Islet of Langerhans (tissue), 1 donor: ENCODE data around the gene RPL22L1.
A peak's percentile ranks its signal among the peaks of the same experiment; 100 is the strongest.
"Not testable (repeated sequence)": the region's sequence is repeated elsewhere in the genome, so short reads cannot be mapped to it uniquely, and the experiment has no call there.

Source experiments
- FAIRE-seq: peaks from one replicate; lab custom pipeline; 2011; peaks lifted over from hg19 to GRCh38; lab: Jason Lieb, UNC

The RPL22L1 gene

DNA sequence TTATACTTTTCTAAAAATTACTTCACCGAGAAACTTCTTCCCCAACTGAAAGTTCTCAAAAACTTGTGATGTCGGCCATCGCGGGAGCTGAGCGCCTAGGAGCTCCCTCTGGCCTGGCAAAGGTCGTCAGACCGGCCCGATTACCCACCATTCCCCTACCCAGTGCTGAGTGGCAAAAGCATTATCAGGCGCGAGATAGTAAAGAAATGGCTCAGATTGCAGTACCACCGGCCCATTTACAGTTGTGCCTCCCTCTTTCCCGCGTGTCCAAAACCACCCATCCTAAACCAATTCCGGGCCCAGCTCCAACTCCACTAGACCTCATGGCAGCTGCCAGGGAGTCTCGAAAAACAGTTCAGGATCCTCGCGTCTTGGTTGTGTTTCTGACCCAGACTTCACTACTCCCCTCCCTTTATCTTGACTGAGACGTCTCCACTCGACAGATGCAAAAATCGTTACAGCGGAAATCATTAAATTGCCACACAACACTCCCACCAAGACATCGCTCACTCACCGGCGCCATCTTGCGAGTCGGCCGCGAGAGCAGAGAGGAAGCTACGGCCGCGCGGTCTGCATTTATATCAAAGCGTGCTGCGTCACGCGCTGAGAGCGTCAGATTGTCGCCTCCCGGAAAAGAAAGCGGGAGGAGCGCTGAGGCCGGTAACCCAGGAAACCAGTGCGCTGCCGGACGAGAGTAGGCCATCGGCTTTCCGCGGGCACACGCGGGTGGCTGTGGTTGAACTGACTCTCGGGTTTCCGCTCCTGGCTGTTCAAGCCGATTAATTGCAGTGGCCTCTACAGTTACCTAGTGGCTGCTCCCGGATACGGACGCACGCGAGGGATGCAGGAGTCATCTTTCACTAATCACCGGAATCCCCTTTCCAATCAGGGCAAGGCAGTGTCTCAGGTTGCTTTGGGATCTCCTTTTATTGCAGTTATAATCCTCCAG, at the start of gene RPL22L1:
Gene RPL22L1 (minus strand): TSS at position 551 of the 949 bp plus-strand sequence. CDS start 28 bp downstream, at position 523.
- FAIRE-seq, result peak; percentile 53

DNA sequence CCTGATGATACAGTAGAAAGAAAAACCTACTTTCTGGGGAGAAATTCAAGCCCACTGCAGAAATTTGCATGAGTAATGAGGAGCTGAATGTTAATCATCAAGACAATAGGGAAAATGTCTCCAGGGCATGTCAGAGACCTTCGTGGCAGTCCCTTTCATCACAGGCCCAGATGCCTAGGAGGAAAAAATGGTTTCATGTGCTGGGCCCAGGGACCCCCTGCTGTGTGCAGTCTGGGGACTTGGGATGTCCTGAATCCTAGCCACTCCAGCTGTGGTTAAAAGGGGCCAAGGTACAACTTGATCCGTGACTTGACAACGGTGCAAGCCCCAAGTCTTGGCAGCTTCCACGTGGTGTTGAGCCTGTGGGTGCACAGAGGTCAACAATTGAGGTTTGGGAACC, 48.7 kb upstream of the RPL22L1 start:
- FAIRE-seq, result no peak

DNA sequence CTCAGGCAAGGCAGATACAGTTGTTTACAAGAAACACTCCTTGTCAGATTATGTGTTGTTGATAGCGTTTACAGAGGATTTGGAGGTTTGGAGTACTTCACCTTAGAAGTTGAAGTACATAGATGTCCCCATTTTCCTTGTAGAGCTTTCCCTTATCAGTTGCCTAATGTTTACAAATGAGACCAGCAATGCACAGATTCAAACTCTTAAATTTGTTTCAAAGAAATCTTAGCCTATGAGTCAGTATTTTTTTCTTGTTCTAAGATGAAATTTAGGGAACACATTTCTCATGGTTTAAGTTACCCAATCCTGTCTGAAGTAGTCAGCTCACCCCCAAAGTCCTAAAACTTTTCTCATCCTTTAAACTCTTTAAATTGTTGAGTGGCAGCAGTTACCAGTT, 44.7 kb upstream of the RPL22L1 start:
- FAIRE-seq, result no peak

DNA sequence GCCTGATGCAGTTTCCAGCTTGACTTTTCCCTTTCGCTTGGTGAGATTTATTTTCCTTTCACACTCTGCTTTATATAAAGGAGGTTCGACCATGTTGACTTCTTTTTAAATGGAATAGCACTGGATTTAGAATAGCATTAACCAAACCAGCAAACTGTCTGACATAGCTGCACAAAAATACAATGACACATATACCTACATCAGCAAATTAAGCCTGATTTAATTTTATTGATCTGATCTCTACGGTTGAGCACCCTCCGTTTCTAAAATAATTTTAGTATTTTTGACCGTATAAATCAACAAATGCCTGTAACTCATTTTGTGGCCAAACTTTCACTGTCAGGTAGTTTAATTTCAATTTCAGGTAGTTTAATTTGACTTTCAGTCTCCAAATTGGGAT, 44.2 kb upstream of the RPL22L1 start:
- FAIRE-seq, result no peak

DNA sequence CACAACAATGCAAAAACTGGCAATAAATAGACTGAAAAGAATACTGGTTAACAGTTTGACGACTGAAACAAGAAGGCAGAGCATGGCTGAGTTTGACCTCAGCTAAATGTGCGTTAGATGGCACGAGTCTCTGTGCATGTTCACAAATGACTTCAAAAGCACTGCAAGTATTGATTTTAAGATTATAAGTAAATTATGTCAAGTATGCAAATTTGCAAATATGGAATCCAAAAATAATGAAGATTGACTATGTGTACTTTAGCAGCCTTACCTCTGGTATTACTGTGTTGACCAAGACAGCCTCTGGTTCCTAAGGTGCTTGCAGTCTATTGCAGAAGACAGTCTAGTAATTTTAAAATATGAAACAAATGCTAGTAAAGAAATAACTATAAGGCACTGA, 41.1 kb upstream of the RPL22L1 start:
- no peak for FAIRE-seq

DNA sequence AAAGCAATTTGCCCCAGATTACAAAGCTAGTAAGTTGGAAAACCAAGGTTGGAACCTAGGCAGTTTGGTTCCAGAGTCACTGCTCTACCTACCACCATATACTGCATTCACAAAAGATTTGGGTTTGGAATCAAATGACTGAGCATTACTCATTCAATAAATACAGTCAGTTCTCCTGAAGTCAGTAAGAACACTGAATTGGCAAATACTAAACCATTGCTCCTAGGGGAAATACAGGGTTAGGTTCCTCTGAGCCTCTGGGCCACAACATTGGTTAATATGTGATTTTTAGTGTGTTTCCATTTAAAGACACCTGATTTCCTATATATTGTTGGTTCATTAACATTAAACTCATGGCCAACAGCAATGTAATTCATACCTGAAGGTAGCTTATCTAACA, 40.5 kb upstream of the RPL22L1 start:
- FAIRE-seq, result no peak

DNA sequence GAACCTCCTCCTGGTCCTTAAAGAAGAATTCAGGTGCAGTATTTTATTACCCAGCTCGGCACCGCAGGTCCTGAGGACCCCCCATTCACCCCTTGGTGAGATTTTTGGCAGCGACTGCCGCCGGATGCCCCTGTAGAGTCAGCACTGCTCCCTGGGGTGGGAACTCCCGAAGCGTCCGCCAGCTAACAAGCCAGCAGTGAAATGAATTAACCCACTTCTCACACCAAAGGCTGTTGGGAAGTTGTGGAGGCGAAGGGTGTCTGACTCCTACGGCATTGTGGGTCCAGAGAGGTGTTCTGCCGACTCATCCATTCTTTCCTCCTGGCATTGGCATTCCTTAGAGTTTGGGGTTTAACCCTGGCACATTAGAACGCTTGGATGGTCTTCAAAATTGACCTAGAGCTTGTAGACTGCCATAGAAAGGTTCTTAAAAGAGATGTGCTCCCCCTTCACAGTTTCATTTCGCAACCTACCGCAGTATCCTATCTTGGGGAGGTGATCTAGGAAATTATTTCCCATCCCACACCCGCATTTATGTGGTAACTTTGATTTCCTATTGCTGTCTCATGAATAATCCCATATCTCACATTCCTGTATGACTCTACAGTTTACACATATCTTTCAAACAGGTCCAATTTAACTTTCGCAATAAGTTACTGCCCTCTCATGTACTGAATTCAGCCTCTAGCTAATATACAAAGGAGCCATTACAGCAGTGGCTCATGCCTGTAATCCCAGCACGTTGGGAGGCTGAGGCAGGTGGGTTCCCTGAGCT, 39.3 kb upstream of the RPL22L1 start:
- no peak for FAIRE-seq

DNA sequence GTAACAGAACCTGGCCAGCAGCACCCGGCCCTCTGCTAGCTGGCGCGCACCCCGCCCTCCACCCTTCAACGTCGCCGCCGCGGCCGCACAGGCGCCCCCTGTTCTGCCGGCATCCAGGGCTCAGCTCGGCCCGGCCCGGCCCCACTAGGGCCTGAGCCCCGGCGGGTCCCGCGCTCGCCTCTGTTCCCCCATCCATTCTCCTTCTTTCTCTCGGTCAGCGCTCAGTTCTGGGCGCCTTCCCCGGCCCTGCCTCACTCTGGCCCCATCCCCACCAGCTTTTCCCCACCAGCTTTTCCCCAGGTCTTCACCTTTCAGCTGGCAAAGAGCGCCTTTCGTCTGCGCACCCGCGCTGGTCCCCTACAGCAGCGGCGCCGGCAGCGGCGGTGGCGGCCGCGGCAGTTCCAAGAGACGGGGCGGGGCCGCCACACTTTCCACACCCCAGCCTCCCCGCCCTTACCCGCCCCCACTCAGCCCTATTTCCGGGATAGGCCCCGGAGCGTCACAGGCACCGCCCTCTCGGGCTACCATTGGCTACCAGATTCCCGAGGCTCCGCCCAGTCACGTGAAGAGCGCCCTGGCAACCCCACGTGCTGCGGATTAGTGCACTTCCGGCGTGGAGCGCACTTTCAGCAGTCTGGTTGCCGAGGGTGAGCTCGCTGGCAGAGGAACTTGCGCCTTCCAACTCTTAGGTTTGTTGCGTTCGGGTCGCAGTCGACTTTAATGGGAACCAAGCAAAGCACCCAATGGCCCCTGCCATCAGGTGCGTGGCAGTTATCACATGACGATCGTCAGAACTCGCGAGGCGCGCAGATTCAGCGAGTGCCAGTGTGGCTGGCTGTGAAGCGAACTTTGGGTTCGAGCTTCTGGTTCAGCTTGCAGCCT, 38.5 kb upstream of the RPL22L1 start, which contains the start of gene EIF5A2:
Gene EIF5A2 (minus strand): TSS at position 403 of the 882 bp plus-strand sequence. CDS start 831 bp downstream, outside the sequence.
- FAIRE-seq, result no peak

DNA sequence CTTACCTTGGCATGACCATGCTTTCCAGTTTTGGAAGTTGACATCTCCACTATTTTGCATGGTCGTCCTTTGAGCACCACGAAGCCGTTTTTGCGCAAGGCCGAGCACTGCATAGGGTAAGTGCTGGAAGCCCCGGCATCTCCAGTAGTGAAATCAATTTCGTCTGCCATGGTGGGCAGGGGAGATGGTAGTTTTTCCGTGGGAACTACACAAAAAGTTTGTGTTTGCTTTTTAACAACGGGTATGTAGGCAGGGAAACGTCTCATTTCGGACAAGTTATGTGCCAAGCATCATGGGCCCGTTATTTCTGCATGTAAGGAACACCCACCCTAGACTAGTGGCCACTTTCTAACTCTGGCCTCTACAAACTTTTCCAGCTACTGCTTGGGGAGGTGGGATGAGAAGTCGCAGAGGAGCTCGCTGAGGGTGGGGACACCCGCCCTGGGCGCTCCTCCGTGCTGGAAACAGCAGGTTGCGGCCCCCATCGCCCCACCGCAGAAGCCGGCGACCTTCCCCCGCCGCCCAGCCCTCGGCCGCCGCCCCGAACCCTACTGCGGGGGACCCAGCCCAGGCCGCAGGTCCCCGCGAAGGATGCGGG, 37.7 kb upstream of the RPL22L1 start:
- FAIRE-seq, result no peak

DNA sequence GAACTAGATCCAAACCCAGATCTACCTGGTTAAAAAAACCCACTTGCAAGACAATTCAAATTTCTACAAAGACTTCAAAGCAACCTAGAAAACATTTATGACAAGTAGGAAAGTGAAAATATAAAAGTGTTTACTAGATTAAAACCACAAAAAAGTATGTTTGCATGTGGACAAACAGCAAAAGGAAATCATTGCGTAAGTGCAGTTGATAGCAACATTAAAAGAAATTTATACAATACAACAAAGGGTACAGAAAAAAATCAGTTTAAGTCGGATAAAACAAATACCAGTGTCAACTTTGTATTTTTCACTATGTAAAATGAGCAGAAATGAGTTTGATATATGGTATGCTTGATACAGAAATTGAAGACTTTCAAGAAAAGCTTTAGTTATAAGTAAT, 35.9 kb upstream of the RPL22L1 start:
- FAIRE-seq, result no peak

DNA sequence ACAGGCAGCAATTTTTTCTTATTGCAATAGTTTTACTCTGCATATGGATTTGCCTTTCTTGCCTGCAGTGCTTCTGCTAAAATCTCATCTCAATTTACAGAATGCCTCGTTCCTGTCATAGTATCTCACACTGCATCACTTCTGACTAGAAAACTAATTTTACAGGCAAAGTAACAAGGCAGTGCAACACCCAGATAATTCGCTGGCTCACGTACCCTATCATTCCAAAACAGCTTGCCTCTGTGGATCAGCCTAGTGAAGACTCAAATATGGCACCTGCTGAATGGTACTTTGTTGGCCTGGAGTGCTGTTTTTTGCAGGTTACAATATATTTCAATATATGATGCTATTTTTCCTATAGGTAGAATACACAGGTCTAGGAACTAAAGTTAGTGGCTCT, 33.1 kb upstream of the RPL22L1 start:
- FAIRE-seq, result no peak

DNA sequence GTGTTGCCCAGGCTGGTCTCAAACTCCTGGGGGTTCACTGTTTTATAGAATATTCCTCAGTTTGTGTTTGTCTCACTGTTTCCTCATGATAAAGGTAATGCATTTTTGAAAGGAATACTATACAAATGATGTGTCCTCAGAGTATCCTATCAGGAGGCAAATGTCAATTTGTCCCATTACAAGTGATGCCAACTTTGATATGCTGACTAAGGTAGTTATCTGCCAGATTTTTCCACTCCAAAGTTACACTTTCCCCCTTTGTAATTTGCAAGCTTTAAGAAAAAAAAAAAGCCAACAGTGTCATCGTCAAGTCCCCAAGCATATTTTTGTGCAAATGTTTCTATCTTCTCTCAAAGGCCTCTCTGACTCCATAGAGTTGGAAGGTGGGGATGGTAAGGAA, 29.5 kb upstream of the RPL22L1 start:
- no peak for FAIRE-seq

DNA sequence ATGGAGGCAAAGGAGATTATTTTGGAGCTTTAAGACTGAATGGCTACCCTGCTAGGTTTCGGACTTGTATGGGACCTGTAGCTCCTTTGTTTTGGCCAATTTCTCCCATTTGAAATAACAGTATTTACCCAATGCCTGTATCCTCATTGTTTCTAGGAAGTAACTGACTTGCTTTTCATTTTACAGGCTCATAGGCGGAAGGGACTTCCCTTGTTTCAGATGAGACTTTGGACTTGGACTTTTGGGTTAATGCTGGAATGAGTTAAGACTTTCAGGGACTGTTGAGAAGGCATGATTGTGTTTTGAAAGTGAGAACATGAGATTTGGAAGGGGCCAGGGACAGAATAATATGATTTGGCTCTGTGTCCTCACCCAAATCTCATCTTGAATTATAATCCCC, 28.0 kb upstream of the RPL22L1 start:
- no peak for FAIRE-seq

DNA sequence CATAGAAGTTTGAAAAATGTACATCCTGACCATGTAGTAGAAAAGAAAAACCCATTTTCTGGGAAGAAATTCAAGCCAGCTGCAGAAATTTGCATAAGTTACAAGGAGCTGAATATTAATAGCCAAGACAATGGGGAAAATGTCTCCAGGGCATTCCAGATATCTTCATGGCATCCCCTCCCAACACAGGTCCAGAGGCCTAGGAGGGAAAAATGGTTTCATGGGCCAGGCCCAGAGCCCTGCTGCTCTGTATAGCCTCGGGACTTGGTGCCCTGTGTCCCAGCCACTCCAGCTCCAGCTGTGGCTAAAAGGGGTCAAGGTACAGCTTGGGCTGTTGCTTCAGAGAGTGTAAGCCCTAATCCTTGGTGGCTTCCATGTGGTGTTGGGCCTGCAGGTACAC, 27.2 kb upstream of the RPL22L1 start:
- FAIRE-seq, result not testable (repeated sequence)

DNA sequence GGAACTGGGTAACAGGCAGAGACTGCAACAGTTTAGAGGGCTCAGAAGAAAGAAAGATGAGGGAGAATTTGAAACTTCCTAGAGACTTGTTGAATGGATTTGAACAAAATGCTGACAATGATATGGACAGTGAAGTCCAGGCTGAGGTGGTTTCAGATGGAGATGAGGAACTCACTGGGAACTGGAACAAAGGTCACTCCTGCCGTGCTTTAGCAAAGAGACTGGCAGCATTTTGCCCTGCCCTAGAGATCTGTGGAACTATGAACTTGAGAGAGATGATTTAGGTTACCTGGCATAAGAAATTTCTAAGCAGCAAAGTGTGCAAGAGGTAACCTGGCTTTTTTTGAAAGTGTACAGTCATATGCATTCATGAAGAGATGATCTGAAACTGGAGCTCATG, 26.8 kb upstream of the RPL22L1 start:
- no peak for FAIRE-seq

DNA sequence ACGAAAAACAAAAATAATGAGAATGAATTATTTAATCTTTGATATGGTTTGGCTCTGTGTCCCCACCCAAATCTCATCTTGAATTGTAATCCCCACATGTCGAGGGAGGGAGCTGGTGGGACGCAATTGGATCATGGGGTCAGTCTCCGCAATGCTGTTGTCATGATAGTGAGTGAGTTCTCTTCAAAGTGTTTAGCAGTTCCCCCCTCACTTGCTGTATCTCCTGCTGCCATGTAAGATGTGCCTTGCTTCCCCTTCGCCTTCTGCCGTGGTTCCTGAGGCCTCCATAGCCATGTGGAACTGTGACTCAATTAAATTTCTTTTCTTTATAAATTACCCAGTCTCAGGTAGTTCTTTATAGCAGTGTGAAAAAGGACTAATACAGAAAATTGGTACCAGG, 26.3 kb upstream of the RPL22L1 start:
- not testable (repeated sequence) for FAIRE-seq

DNA sequence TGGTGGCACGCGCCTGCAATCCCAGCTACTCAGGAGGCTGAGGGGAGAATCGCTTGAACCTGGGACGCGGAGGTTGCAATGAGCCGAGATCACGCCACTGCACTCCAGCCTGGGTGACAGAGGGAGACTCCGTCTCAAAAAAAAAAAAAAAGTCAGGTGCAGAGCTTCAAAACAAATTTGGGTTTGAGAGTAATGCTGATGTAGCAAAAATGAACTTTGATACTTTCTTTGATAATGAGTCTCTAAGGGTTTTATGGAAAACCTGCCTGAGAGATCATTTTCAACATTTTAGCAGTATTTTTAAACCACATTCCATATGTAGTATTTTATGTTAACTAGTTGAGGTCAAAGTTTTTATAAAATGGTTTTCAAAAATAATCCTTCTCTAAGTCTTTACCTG, 23.9 kb upstream of the RPL22L1 start:
- FAIRE-seq, result no peak

DNA sequence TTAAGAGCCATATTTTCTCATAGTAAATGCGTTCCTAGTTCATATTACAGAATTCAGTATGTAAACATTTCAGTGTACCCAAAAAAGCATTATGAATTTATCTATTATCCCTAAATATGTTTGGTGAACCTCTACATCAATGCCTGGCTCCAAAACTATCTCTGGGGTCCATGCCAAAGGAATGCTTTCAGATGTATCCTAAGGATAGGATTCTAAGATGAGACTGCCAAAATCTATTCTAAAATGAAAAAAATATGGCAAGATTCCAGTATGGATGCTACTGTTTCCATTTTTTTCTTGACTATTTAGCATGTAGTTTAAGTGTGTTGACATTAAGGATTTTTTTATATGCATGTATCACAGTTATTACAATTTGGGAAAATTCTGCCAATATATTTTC, 19.6 kb upstream of the RPL22L1 start:
- no peak for FAIRE-seq

DNA sequence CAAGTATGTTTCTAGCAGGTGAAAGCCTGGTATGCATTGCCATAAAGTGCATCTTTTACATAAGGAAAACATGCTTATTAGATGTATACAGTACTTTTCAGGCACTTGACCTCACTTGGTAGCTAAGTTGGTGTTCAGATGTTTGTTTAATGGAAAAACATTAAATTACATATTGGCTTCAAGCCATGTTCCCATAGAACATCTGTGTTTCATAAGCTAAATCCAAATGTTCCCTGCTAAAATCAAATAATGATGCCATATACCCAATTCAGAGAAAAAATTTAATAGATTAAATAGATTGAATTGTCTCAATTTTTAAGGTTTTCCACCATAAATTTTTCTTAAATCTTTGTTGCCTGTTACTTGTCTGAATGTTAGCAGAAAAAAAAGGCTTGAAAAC, 19.1 kb upstream of the RPL22L1 start:
- peak; percentile 70 for FAIRE-seq

DNA sequence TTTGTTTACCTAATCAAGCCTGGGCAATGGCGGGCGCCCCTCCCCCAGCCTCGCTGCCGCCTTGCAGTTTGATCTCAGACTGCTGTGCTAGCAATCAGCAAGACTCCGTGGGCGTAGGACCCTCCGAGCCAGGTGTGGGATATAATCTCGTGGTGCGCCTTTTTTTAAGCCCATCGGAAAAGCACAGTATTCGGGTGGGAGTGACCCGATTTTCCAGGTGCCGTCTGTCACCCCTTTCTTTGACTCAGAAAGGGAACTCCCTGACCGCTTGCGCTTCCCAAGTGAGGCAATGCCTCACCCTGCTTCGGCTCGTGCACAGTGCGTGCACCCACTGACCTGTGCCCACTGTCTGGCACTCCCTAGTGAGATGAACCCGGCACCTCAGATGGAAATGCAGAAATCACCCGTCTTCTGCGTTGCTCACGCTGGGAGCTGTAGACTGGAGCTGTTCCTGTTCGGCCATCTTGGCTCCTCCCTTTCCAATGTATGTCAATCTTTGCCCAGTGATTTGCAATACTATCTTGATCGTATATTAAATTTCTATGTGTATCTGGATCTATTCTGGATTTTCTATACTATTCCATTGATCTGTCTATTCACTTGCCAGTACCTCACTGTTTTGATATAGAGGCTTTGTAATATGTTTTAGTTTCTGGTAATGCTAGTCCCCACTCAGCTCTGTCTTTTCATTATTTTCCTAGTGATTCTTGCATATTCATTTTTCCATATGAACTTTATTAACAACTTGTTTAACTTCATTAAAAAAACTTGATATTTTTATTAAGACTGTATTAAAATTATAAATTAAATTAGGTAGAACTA, 14.3 kb upstream of the RPL22L1 start:
- not testable (repeated sequence) for FAIRE-seq

DNA sequence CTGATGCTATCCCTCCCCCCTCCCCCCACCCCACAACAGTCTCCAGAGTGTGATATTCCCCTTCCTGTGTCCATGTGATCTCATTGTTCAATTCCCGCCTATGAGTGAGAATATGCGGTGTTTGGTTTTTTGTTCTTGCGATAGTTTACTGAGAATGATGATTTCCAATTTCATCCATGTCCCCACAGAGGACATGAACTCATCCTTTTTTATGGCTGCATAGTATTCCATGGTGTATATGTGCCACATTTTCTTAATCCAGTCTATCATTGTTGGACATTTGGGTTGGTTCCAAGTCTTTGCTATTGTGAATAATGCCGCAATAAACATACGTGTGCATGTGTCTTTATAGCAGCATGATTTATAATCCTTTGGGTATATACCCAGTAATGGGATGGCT, 8.7 kb upstream of the RPL22L1 start:
- FAIRE-seq, result not testable (repeated sequence)
